SK-N-MC (cell line): ENCODE results near the gene BHLHE23.

Source experiments
- DNase-seq: peaks from one replicate; pipeline ENCODE4 v3.0.0-alpha.2; 2011; ENCODE audit warnings: low read depth, low spot score
- H3K27ac ChIP-seq: fragments of 200-600 bp; sonication (generic); 2 replicates; pipeline ENCODE4 v1.5.1; 2016; ENCODE audit warnings: mixed run types
- H3K36me3 ChIP-seq: fragments of 200-600 bp; sonication (generic); 2 replicates; pipeline ENCODE4 v1.6.1; 2017; ENCODE audit warnings: antibody characterized with exemption, low read length, mixed read lengths; ENCODE audit not compliant: insufficient read depth
- H3K4me3 ChIP-seq: fragments of 200-600 bp; sonication (generic); 2 replicates; pipeline ENCODE4 v1.5.1; 2016
- H3K9ac ChIP-seq: fragments of 200-600 bp; sonication (generic); 2 replicates; pipeline ENCODE4 v1.8.0; 2017; ENCODE audit warnings: mixed run types, mixed read lengths; ENCODE audit not compliant: insufficient read length
- H3K9me3 ChIP-seq: fragments of 200-600 bp; sonication (generic); 2 replicates; pipeline ENCODE4 v1.6.1; 2017; ENCODE audit warnings: low read depth, mild to moderate bottlenecking, antibody characterized with exemption, low read length, moderate library complexity, mixed read lengths
- EZH2 ChIP-seq: fragments of 200-600 bp; sonication (generic); IDR thresholded peaks from one replicate; pipeline ENCODE4 v1.6.1; 2017; ENCODE audit warnings: antibody characterized with exemption
- FOXP2 ChIP-seq: optimal IDR thresholded peaks from 2 replicates; pipeline ENCODE3; 2011; ENCODE audit warnings: mild to moderate bottlenecking, moderate library complexity; ENCODE audit not compliant: insufficient read depth; ENCODE audit errors: extremely low read length, control extremely low read depth
- POLR2AphosphoS5 ChIP-seq: IDR thresholded peaks from 2 replicates; pipeline ENCODE4 v1.6.1; 2012; ENCODE audit warnings: mild to moderate bottlenecking, low read depth, low read length, borderline replicate concordance

BHLHE23 gene

DNA sequence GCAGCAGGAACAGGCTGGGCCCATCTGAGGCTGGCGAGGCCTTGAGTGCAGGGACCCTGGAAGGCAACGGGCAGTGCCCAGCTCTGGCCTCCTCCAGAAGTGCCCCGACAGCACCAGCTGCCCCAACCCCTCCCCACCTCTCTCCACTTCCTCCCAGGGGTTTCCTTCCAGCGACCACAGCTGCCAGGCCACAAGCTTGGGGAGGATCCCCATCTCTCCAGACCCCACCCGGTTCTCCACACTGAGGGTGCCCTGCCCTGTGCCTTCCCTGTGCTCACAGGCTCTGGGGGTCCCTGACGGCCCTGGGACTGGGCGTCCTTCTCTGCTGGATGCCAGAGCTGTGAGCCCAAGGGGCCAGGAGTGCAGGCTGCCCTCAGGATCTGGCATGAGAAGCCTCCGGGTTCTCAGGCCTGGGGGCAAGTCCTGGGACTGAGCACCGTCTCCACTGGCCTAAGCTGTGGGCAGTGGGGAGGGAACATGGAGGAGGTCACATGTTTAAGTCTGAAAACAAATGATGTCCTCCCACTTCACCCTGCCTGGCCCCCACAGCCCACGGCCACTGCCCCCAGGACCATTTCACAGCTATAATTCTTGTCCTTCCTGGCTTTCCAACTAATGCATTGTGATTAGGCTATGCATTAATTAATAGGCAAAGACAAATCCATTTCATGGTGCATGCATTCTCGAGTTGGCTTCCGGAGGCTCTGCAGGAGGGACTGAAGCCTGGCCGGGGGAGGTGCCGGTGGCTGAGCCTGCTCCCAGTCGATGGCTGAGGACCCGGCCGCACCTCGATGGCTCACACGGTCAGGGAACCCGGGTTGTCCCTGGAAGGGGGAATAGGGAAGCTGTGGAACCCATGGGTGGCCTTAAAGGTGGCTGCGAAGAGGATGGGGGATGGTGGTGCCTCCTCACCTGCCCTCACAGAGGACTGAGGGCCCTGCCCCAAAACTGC is 24.4 kb downstream of the BHLHE23 start:
- no peak overlapping the region for H3K9ac ChIP-seq
- H3K36me3 ChIP-seq: no peaks in the 10 kb centered on the region
- H3K27ac ChIP-seq: no peak overlapping the region
- no peak for DNase-seq
- no peaks in the 10 kb centered on the region for H3K9me3 ChIP-seq
- TF ChIP-seq EZH2: no peak
- no peak overlapping the region for H3K4me3 ChIP-seq

GRCh38 chr20:62980970-62981369 is 25.8 kb downstream of the BHLHE23 start:
- no peak overlapping the region for H3K4me3 ChIP-seq
- no peaks in the 10 kb centered on the region for H3K9me3 ChIP-seq
- no peak for DNase-seq
- H3K9ac ChIP-seq: no peak overlapping the region
- no peaks in the 10 kb centered on the region for H3K36me3 ChIP-seq
- TF ChIP-seq FOXP2: no peak
- TF ChIP-seq POLR2AphosphoS5: no peak
- TF ChIP-seq EZH2: no peak
- no peak overlapping the region for H3K27ac ChIP-seq

DNA sequence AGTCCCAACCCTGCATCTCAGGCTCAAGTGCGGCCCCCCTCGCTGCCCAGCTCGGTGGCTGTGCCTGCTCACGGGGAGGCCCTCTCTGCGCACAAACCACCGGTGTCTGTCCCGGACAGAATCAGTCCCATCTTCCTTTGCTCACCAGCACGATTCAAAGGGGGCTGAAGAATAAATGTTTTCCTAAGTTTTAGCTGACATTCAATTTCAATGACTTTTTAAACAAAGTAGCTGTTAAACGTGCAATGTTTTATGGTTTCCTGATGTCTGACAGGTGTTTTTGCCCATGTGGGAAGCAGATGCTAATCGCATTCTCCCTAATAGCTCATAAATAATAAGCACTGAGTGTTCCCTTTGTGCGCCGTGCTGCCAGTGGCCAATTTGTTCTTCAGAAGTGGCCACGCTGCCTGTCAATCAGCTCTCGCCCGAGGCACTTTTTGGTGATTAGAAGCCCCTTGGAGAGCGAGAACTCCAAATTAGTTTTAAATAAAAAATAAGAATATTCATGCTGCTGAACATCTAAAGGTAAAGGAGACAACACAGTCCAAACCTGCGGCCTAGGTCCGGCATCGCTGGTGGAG is 26.3 kb downstream of the BHLHE23 start:
- H3K4me3 ChIP-seq: no peak overlapping the region
- H3K36me3 ChIP-seq: no peaks in the 10 kb centered on the region
- no peaks in the 10 kb centered on the region for H3K9me3 ChIP-seq
- H3K9ac ChIP-seq: no peak overlapping the region
- TF ChIP-seq POLR2AphosphoS5: no peak
- TF ChIP-seq FOXP2: no peak
- TF ChIP-seq EZH2: no peak
- no peak for DNase-seq
- no peak overlapping the region for H3K27ac ChIP-seq

DNA sequence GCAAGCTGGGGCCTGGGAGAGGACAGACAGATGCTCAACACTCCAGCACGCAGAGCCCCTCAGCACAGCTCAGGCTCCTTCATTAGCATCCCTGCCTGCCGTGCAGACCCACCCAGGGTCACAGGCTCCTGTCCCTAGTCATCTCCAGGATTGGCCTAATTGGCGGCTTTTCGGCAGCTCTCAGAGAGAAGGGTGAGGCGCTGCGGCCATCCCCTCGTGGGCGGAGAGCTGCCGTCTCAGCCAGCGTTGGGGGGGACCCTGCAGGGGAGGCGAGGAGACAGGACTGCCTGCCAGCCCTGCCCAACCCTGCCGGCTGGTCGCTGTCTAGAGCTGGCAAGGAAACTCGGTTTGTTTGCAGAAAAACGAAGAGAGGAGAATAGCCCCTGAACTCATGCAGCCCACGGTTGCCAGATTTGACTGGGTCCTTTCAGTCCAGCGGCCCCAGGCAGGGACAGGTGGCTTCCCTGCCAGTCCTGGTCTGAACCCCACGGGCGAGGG is 26.8 kb downstream of the BHLHE23 start:
- Histone ChIP-seq H3K27ac (no peak overlapping the region), H3K36me3 (no peaks in the 10 kb centered on the region), H3K9ac (no peak overlapping the region), H3K4me3 (no peak overlapping the region), H3K9me3 (no peaks in the 10 kb centered on the region)
- DNase-seq: no peak
- TF ChIP-seq POLR2AphosphoS5 (no peak), FOXP2 (no peak), EZH2 (no peak)

DNA sequence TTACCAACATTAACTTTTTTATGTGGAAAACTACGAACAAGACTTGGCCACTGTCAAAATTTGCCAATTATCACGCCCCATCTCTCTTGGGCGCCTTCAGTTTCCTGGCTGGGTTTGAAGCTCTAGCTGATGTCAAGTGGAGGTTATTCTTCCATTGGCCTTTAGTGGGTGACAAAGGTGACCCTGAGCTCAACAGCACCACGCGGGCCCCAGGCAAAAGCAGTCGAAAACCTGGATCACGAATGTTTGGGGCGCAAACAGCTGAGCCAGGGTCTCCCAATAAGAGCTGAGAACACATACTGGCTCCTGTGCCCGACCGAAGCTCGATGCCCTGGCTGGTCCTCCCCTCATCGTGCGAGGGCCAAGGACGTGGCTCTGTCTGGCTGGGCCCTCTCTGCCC is 27.5 kb downstream of the BHLHE23 start:
- Histone ChIP-seq H3K9me3 (no peaks in the 10 kb centered on the region), H3K27ac (no peak overlapping the region), H3K9ac (no peak overlapping the region), H3K36me3 (no peaks in the 10 kb centered on the region), H3K4me3 (no peak overlapping the region)
- TF ChIP-seq POLR2AphosphoS5 (no peak), EZH2 (no peak), FOXP2 (no peak)
- DNase-seq: no peak

- Histone ChIP-seq H3K36me3 (no peaks in the 10 kb centered on the region), H3K9me3 (no peaks in the 10 kb centered on the region), H3K9ac (no peak overlapping the region), H3K4me3 (no peak overlapping the region), H3K27ac (no peak overlapping the region)
- no peak for DNase-seq
- TF ChIP-seq FOXP2 (no peak), POLR2AphosphoS5 (no peak), EZH2 (no peak)
Observed at GRCh38 chr20:62978561-62978943, 28.2 kb downstream of the BHLHE23 start.

DNA sequence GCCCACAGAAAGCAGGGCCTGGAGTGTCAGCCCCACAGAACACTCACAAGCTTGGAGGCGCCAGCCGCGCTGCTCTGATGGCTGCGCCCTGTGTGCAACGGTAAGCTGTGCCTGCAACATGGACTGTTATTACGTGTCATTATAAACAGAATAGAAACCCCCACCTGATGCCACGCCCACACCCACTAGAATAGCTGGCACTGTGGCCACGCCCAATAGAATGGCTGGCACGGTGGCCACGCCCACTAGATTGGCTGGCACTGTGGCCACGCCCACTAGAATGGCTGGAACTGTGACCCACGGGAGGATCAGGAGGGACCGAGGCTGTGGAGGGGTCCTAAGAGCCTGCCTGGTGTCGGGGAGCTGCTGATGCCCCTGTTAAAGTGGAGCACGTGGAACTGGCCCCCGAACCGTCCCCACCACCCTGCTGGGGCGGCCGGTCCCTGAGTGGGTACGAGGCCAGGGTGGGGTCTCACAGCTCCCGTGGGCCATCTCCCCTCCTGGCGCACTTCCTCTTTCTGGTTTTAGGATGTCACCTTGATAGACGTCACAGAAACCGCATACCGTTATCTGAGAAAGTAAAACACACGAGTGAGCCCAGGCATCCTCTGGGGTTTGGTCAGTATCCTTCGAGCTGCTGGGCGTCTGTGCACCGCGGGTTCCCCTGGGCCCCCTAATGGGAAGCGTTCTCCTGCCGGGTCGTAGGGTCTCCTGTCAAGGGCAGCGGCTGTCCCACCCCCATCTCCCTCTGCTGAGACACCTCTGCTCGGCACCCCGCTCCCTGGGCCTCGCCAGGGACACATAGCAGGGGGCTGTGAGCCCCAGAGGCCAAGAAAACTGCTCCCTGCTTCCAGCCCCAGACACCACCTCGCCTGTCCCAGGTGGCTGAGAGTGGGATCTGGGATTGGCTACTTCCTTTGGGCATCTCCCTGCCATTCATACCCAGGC is 28.9 kb downstream of the BHLHE23 start:
- H3K9me3 ChIP-seq: no peaks in the 10 kb centered on the region
- no peak for DNase-seq
- TF ChIP-seq EZH2 (no peak), POLR2AphosphoS5 (no peak), FOXP2 (no peak)
- H3K9ac ChIP-seq: no peak overlapping the region
- H3K27ac ChIP-seq: no peak overlapping the region
- H3K36me3 ChIP-seq: no peaks in the 10 kb centered on the region
- H3K4me3 ChIP-seq: no peak overlapping the region

DNA sequence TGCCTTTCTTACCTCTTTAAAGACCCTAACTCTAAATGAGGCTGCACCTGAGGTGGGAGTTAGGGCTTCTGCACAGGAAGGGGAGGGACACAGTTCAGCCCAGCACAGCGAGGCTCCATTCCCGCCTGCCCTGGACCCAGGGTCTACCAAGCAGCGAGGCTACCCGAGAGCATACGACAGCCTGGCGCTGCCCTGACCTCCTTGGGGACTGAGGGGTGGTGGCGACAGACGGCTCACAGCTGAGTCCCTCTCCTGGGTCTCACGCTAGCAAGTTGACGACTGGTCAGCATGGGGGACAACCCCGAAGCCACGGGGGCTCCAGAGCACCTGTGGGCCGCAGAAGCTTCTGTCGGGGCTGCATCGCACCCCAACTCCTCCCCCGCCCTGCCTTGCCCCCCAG is 29.9 kb downstream of the BHLHE23 start:
- no peak for DNase-seq
- TF ChIP-seq POLR2AphosphoS5 (no peak), FOXP2 (no peak), EZH2 (no peak)
- H3K9ac ChIP-seq: no peak overlapping the region
- H3K27ac ChIP-seq: no peak overlapping the region
- H3K9me3 ChIP-seq: no peaks in the 10 kb centered on the region
- H3K4me3 ChIP-seq: no peak overlapping the region
- no peaks in the 10 kb centered on the region for H3K36me3 ChIP-seq
